ENCODE measurements around the gene MAGI2.

The MAGI2 gene

GRCh38 chr7:78111386-78111785, 1342.1 kb downstream of the MAGI2 start:
- no peak overlapping the region for H3K4me3 ChIP-seq (ENCODE audit: low read depth, low read length)
- DNase-seq (ENCODE audit: low read depth, low spot score) = no peak
- CTCF ChIA-PET = interaction anchor here (1.4 to 1.5 kb wide), 2 partner anchors 23 to 91 kb away, joined by 4 to 5 read pairs; no protein-coding TSS in a partner anchor
- POLR2A ChIA-PET = no interaction called here
- no peak for TF ChIP-seq CTCF (IDR thresholded peaks at IDR 0.05; ENCODE audit: insufficient read depth, low read length, missing control alignments)

- no peak for TF ChIP-seq CTCF (IDR thresholded peaks at IDR 0.05; ENCODE audit: insufficient read depth, low read length, missing control alignments)
- DNase-seq (ENCODE audit: low read depth, low spot score) = no peak
- ChIA-PET CTCF (interaction anchor here (1.1 kb wide), 1 partner anchor 17 kb away, joined by 3 read pairs; no protein-coding TSS in a partner anchor), POLR2A (no interaction called here)
- H3K4me3 ChIP-seq (ENCODE audit: low read depth, low read length) = no peak overlapping the region
Measured at GRCh38 chr7:78103475-78103874, 1350.0 kb downstream of the MAGI2 start.

- ChIA-PET POLR2A (no interaction called here), CTCF (no interaction called here)
- no peak for TF ChIP-seq CTCF (IDR thresholded peaks at IDR 0.05; ENCODE audit: insufficient read depth, low read length, missing control alignments)
- no peak for DNase-seq (ENCODE audit: low read depth, low spot score)
- H3K4me3 ChIP-seq (ENCODE audit: low read depth, low read length) = no peak overlapping the region
Measured at GRCh38 chr7:78101076-78101475, 1352.4 kb downstream of the MAGI2 start.

- ChIA-PET CTCF (no interaction called here), POLR2A (interaction anchor here (0.6 to 0.9 kb wide), 2 partner anchors 16 to 81 kb away, joined by 3 read pairs; no protein-coding TSS in a partner anchor)
- no peak for TF ChIP-seq CTCF (IDR thresholded peaks at IDR 0.05; ENCODE audit: insufficient read depth, low read length, missing control alignments)
- peak; percentile 81 for DNase-seq (ENCODE audit: low read depth, low spot score)
- no peak overlapping the region for H3K4me3 ChIP-seq (ENCODE audit: low read depth, low read length)
Measured at GRCh38 chr7:78099715-78100394, 1353.6 kb downstream of the MAGI2 start.

- H3K4me3 ChIP-seq (ENCODE audit: low read depth, low read length) = no peak overlapping the region
- TF ChIP-seq CTCF (IDR thresholded peaks at IDR 0.05; ENCODE audit: insufficient read depth, low read length, missing control alignments) = peak; percentile 27
- DNase-seq (ENCODE audit: low read depth, low spot score) = peak; percentile 40
- ChIA-PET POLR2A (interaction anchor here (0.6 kb wide), 1 partner anchor 9 kb away, joined by 3 read pairs; no protein-coding TSS in a partner anchor), CTCF (interaction anchor here (1.0 to 2.1 kb wide), 2 partner anchors 9 to 75 kb away, joined by 3 to 6 read pairs; no protein-coding TSS in a partner anchor)
Measured at GRCh38 chr7:78095549-78095948, 1357.9 kb downstream of the MAGI2 start.

GRCh38 chr7:78092331-78092730, 1361.1 kb downstream of the MAGI2 start:
- CTCF ChIA-PET = interaction anchor here (1.2 kb wide), 2 partner anchors 72 to 1084 kb away, joined by 3 to 4 read pairs; no protein-coding TSS in a partner anchor
- DNase-seq (ENCODE audit: low read depth, low spot score) = no peak
- POLR2A ChIA-PET = no interaction called here
- no peak overlapping the region for H3K4me3 ChIP-seq (ENCODE audit: low read depth, low read length)
- no peak for TF ChIP-seq CTCF (IDR thresholded peaks at IDR 0.05; ENCODE audit: insufficient read depth, low read length, missing control alignments)
